NT2/D1 (cell line): ENCODE results near the gene ARAP3.

Source experiments
- DNase-seq: peaks from one replicate; pipeline ENCODE4 v3.0.0-alpha.2; 2011; ENCODE audit warnings: low read depth, low spot score
- H3K27me3 ChIP-seq: 2 replicates; pipeline ENCODE4 v1.6.0; 2011; ENCODE audit warnings: mild to moderate bottlenecking; ENCODE audit not compliant: insufficient read length, insufficient read depth
- H3K36me3 ChIP-seq: 2 replicates; pipeline ENCODE4 v1.6.1; 2011; ENCODE audit warnings: mild to moderate bottlenecking, low read length, mixed read lengths; ENCODE audit not compliant: insufficient read depth, insufficient read length
- H3K4me1 ChIP-seq: 2 replicates; pipeline ENCODE4 v1.5.1; 2011; ENCODE audit not compliant: insufficient read depth, insufficient read length
- H3K4me3 ChIP-seq: 2 replicates; pipeline ENCODE4 v1.5.1; 2011; ENCODE audit warnings: low read depth; ENCODE audit not compliant: insufficient read length
- H3K9ac ChIP-seq: 2 replicates; pipeline ENCODE4 v1.6.0; 2011; ENCODE audit warnings: low read depth; ENCODE audit not compliant: insufficient read length
- H3K9me3 ChIP-seq: 2 replicates; pipeline ENCODE4 v1.5.1; 2011; ENCODE audit warnings: mild to moderate bottlenecking, low read length; ENCODE audit not compliant: insufficient read depth
- SUZ12 ChIP-seq: IDR thresholded peaks from 2 replicates; pipeline ENCODE4 v1.6.1; 2011; ENCODE audit not compliant: insufficient read length, insufficient read depth; ENCODE audit errors: extremely low read depth
- YY1 ChIP-seq: IDR thresholded peaks from 2 replicates; pipeline ENCODE4 v1.6.1; 2011; ENCODE audit not compliant: insufficient read length, insufficient read depth
- ZNF274 ChIP-seq: IDR thresholded peaks from 2 replicates; pipeline ENCODE4 v1.6.1; 2011; ENCODE audit warnings: mild to moderate bottlenecking, low read depth, low read length

Gene ARAP3

DNA sequence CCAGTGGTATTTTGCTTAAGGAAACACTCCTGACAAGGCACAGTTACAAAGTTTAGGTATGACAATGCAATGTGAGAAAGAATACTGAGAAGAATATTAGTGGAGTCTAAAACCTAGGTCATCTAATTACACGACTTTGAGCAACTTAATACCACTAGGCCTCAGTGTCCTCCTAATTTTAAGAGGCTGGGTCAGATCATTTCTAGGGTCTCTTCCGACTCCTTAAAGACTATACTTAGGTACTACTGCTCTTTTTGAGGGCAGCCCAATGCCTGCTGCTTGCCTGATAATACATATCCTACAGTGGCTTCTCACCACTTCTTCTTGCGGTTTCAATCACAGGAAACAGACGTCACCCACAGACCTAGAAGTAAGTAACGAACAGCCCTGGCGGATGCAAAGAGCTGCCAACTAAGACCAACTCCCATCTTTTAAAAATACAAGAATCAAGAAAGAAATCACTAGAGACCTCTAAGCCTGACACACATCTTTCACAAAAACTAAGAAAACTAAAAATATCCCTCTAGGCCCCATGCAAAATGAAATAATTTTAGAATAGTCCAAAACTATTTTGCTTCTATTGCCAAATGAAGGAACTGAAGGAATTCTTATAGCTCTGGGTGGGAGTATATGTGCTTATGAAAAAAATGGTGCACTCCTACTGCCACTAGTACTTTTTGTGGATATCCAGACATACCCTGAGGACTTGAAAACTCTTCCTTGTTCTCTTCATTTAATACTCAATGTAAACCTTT lies 76.3 kb downstream of the ARAP3 start:
- Histone ChIP-seq H3K9me3 (no peaks in the 10 kb centered on the region), H3K36me3 (no peaks in the 10 kb centered on the region), H3K4me1 (peaks cover 2% of the 10 kb centered on the region), H3K4me3 (no peak overlapping the region), H3K9ac (no peak overlapping the region), H3K27me3 (no peaks in the 10 kb centered on the region)
- TF ChIP-seq YY1 (no peak), ZNF274 (no peak), SUZ12 (no peak)
- DNase-seq, result no peak

DNA sequence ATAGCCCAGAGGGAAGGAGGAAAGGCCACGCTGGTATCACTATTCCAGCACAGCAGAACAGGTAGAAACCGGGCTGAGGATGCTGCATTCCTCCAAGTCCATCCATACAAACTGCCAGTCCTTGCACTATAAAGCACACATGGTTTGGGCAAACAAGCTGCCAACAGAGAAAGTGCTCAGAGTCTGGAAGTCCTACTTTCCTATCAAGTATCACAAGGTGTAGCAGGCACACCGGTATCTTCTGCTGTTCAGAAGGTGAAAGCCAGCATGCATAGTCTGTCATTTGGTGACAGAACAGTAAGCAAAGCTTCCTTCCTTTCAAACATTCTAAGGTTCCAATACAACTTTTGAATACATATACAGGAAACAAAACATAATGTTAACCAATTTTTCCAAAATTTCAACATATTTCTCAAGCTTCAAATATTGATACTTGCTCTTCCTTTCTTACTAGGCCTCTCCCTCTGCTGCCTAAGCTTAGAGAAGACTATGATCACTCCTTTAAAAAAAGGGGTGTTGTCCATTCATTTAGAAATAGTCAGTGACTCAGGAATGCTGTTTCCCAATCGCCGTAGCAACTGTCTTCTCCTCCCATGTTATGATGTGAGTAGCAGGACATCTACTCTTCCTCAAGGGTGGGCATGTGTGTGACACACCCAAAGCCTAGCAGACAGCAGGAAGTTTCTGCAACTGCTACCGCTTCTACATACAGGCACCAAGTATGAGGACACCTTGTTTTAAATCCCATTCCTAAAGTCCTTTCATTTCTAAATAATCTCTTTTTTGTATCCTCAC lies 77.9 kb downstream of the ARAP3 start:
- DNase-seq, result no peak
- Histone ChIP-seq H3K9me3 (no peaks in the 10 kb centered on the region), H3K36me3 (no peaks in the 10 kb centered on the region), H3K9ac (no peak overlapping the region), H3K27me3 (no peaks in the 10 kb centered on the region), H3K4me1 (peaks cover 2% of the 10 kb centered on the region), H3K4me3 (no peak overlapping the region)
- TF ChIP-seq SUZ12 (no peak), ZNF274 (no peak), YY1 (no peak)
